GM06990 (cell line): ENCODE measurements around the gene MFSD11.
"Not testable (repeated sequence)": the region's sequence is repeated elsewhere in the genome, so short reads cannot be mapped to it uniquely, and the experiment has no call there.

Source experiments
- DNase-seq: peaks from one replicate; pipeline ENCODE4 v3.0.0-alpha.2; 2011; ENCODE audit not compliant: insufficient read length; ENCODE audit errors: extremely low read depth
- H3K27me3 ChIP-seq: replicated peaks from 2 replicates; pipeline ENCODE4 v1.6.0; 2011; ENCODE audit warnings: low read length; ENCODE audit not compliant: control insufficient read depth, insufficient read depth
- H3K36me3 ChIP-seq: 2 replicates; pipeline ENCODE4 v1.5.1; 2011; ENCODE audit warnings: low read length; ENCODE audit not compliant: control insufficient read depth, insufficient read depth
- H3K4me3 ChIP-seq: replicated peaks from 2 replicates; pipeline ENCODE4 v1.5.1; 2011; ENCODE audit warnings: low read depth, mild to moderate bottlenecking, control low read depth, low read length
- CTCF ChIP-seq: IDR thresholded peaks from 2 replicates; pipeline ENCODE4 v1.5.1; 2011; ENCODE audit warnings: low read length, control low read depth, mild to moderate bottlenecking, inconsistent platforms; ENCODE audit not compliant: insufficient read depth, poor library complexity, severe bottlenecking

Gene MFSD11

GRCh38 chr17:76772842-76773525 is 35.1 kb downstream of the MFSD11 start:
- Histone ChIP-seq H3K4me3 (no peak overlapping the region), H3K27me3 (no peaks in the 10 kb centered on the region), H3K36me3 (peaks cover 4% of the 10 kb centered on the region)
- no peak for TF ChIP-seq CTCF
- DNase-seq = no peak

GRCh38 chr17:76775021-76775600 is 37.2 kb downstream of the MFSD11 start:
- no peaks in the 10 kb centered on the region for H3K27me3 ChIP-seq
- no peak for DNase-seq
- TF ChIP-seq CTCF = no peak
- no peak overlapping the region for H3K4me3 ChIP-seq
- H3K36me3 ChIP-seq = peaks cover 4% of the 10 kb centered on the region

- Histone ChIP-seq H3K36me3 (peaks cover 2% of the 10 kb centered on the region), H3K27me3 (no peaks in the 10 kb centered on the region), H3K4me3 (no peak overlapping the region)
- DNase-seq = no peak
- peak; percentile 5 for TF ChIP-seq CTCF
Observed at GRCh38 chr17:76781056-76781982, 43.4 kb downstream of the MFSD11 start.

- no peaks in the 10 kb centered on the region for H3K27me3 ChIP-seq
- no peak for DNase-seq
- H3K36me3 ChIP-seq = peaks cover 2% of the 10 kb centered on the region
- H3K4me3 ChIP-seq = no peak overlapping the region
- TF ChIP-seq CTCF = no peak
Observed at GRCh38 chr17:76783146-76783545, 45.2 kb downstream of the MFSD11 start.

- DNase-seq = no peak
- no peaks in the 10 kb centered on the region for H3K27me3 ChIP-seq
- no peak overlapping the region for H3K4me3 ChIP-seq
- no peak for TF ChIP-seq CTCF
- H3K36me3 ChIP-seq = peaks cover 2% of the 10 kb centered on the region
Observed at GRCh38 chr17:76784926-76785325, 47.0 kb downstream of the MFSD11 start.

- not testable (repeated sequence) for DNase-seq, H3K4me3 ChIP-seq, H3K27me3 ChIP-seq, H3K36me3 ChIP-seq
Observed at GRCh38 chr17:76787866-76788265, 49.9 kb downstream of the MFSD11 start.
